Stimulated activated CD8-positive, alpha-beta memory T cell treated with anti-CD3 and anti-CD28 coated beads, Interleukin-7, amount 100 ng/mL, for 48 hours (primary cell): ENCODE results near the gene SKOR2.
"Not testable (repeated sequence)": the region's sequence is repeated elsewhere in the genome, so short reads cannot be mapped to it uniquely, and the experiment has no call there.

Source experiments
- DNase-seq, 2 donors: peaks; one replicate each; pipeline ENCODE4 v3.0.0-alpha.2; 2020; ENCODE audit warnings: low read depth in 1 of 2; ENCODE audit errors: extremely low read depth in 1 of 2

Gene SKOR2

DNA sequence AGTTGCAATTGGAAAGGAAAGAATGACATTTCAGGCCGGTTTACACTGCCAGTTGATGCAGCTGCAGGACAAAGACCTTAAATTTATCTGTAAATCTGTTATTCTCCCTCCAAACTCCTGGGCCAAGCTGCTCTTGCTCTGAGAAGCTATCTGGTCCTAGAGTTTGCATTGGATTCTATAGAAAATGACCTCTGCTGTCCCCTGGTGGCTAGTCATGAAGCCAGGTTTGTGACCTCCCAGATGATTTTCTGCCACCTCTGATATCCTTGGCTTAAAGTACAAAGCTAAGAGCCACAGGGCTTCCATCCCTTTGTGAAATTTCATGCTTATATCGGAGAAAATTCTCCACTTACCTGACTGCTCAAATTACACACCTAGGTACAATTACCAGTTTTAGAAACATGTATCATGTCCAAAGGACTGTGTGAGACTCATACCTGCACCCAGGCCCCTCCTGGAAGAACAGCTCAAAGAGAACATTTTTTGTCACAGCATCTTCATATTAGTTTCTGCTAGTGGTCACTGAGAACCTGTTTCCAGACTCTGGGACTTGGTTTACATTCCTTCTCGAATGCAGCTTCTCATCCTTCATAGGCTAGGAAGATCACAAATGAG, 46.4 kb downstream of the SKOR2 start:
- no peak for DNase-seq

DNA sequence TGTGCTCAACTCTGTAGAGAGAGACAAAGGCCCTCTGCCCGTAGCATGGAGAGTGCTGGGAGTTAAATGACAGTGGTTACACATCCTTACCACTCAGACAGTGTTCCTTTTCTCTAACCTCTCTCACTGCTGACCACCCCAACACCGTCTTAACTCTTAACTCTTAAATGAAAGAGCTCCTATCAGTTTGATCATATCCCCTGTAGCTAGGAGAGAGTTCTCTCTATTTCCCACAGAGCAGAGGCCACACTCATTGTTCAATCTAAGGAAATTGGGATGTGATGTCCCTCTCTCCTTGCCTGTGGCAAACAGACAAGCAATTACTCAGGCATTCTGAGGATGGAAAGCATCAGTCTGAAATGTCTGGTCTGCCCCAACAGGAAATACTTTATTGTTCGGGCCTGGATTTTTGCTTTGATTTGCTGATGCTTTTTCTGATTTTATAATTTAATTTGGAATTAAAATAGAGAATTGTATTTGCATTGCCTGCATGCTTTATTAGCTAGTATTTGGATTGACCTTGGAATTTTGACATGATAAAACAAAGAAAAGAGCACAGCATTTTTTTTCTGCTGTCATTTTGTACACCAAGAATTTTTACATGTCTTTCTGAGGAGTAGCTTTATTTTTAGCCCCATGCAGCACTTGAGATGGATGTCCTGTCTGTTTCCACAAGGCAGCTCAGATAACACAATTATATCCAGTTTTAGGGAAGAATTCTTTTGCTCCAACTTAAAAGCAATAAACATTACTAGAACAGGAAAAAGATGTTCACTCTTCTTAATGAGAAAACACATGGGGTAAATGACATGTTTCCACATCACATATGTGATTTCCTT, 47.6 kb downstream of the SKOR2 start:
- no peak for DNase-seq

- DNase-seq = not testable (repeated sequence)
These were observed 55.5 kb downstream of the SKOR2 start for GRCh38 chr18:47195961-47196360.

DNA sequence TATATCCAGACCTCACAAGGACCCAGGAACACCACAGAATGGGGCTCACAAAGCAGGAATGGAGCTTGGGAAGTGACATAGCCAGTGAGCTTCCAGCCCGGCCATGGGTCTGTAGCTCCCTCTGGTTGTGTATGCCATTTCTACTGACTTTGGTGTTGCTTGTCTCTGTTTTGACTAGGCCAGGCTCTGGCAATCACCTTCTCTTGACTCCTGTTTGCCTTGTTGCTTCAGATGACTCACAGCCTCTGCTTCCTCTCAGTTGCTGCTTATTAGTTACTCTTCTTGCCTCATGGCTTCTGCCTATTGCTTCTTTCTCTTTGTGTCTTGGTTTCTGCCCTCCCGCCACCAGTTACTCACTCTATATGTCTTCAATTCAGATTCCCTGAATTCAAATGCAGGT, 59.5 kb downstream of the SKOR2 start:
- no peak for DNase-seq

- DNase-seq = no peak
These were observed 63.7 kb downstream of the SKOR2 start for GRCh38 chr18:47187721-47188120.

- no peak for DNase-seq
These were observed 66.9 kb downstream of the SKOR2 start for GRCh38 chr18:47184419-47185050.

GRCh38 chr18:47182156-47182555, 69.3 kb downstream of the SKOR2 start:
- DNase-seq = not testable (repeated sequence)

- no peak for DNase-seq
These were observed 70.7 kb downstream of the SKOR2 start for GRCh38 chr18:47180765-47181164.

DNA sequence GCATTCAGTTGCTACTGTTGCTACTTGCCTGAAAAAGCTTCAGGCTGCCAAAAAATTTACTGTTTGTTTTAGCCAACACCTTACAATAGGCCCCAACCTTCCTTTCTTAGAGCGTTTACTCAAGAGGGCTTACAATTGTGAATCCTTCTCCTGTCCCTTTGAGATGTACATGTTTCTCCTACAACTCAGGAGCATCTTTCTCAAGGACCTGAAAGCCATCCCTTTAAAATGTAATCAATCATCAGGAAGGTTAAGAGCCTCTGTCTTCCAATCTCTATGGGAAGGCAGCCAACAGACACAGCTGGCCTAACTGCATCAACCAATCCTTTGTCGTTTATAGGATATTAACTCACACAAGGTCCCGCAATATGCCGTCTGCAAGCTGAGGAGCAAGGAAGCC, 71.9 kb downstream of the SKOR2 start:
- DNase-seq = no peak

GRCh38 chr18:47175898-47176575, 75.4 kb downstream of the SKOR2 start, which contains the start of gene IER3IP1:
TSS of gene IER3IP1 (minus strand) at chr18:47176364. CDS start at chr18:47176277, 87 bp downstream.
- peak; percentile 75 to 80 for DNase-seq

- DNase-seq = no peak
These were observed 76.1 kb downstream of the SKOR2 start for GRCh38 chr18:47175283-47175897.

DNA sequence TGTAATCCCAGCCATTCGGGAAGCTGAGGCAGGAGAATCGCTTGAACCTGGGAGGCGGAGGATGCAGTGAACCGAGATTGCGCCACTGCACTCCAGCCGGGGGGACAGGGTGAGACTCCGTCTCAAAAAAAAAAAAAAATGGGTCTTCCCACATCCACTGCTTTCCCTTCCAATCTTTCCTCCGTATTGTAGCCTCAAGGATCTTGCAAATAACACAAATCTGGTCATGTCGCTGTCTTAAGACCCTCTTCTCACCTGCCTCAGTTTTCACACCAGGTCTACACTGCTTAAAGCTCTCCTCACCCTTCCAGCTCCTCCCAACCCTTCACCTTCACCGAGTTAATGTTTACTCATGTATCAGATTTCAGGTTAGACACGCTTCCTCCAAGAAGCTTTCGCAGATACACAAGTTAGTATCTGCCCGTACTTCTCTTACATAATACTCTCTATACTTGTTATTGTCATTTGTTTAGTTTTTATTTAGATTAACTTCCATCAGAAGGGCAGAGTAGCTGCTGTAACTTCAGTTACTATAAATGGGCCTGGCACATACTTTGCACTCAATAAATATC, 76.8 kb downstream of the SKOR2 start:
- DNase-seq = no peak

DNA sequence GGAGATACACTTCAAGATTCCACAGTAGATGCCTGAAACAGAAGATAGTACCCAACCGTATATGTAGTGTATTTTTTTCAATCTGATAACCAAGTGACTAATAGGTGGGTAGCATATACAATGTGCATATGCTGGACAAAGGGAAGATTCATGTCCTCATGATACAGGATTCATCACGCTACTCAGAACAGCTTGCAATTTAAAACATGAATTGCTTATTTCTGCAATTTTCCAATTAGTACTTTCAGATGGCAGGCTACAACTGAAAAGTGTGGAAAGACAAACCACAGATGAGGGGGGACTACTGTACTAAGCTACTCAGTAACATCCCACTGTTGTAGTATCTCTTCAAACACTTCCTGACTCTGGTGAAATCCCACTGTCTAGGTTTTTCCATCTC, 79.0 kb downstream of the SKOR2 start:
- DNase-seq = no peak

DNA sequence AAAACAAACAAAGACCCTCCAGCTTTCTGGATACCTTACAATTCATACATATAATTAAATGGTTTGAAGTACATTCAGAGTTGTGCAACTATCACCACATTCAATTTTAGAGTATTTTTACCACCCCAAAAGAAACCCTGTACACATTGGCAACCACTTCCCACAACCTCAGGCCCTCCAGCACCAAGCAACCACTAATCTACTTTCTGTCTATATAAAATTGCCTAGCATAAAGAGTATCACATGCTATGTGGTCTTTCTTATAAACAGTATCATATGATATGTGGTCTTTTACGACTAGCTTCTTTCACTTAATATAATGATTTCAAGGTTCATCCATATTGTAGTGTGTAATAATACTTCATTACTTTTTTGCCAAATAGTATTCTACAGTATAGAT, 82.5 kb downstream of the SKOR2 start:
- no peak for DNase-seq

- DNase-seq = no peak
These were observed 83.0 kb downstream of the SKOR2 start for GRCh38 chr18:47168509-47168908.

DNA sequence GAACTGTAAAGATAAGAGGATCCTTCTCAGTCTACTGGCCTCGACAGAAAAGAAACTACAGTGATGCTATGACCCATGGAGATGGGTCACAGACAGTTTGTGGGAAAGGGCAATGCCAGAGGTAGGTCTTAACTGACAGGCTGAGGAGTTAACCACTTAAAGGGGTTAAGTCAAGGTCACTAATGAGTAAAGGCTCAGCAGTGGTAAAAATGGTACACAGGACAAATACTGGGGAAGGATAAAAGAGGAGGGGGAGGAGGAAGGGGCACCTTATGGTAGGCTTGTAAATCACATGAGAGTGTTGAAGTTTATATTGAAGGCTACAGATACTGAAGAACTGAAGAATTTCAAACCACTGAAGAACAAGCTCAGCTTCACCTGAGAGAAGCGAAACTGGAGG, 85.2 kb downstream of the SKOR2 start:
- no peak for DNase-seq

DNA sequence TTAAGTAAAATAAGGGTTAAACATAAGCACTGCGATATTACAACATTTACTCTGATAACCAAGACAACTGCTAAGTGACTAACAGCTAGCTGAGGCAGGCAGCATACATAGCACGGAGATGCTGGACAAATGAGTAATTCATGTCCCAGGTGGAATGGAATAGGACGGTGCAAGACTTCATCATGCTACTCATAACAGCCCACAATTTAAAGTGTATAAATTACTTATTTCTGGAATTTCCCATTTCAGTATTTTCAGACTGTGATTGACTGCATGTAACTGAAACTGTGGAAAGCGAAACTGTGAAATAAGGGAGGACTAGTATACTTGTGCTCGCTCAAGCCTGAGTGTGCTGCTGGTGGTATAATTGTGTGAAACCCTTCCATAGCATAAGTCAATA, 88.2 kb downstream of the SKOR2 start:
- no peak for DNase-seq

GRCh38 chr18:47160256-47160655, 91.2 kb downstream of the SKOR2 start:
- no peak for DNase-seq

GRCh38 chr18:47158404-47158803, 93.1 kb downstream of the SKOR2 start:
- not testable (repeated sequence) for DNase-seq
